ENCODE data around the gene TOR1AIP2.

- TF ChIP-seq EZH2 (IDR thresholded peaks at IDR 0.05) (no peak), POLR2AphosphoS5 (IDR thresholded peaks at IDR 0.05; ENCODE audit: borderline replicate concordance, low read depth, low read length) (no peak), FOXP2 (optimal IDR thresholded peaks at IDR 0.05; ENCODE audit: control extremely low read depth, extremely low read length, insufficient read depth) (no peak)
Measured at GRCh38 chr1:179860652-179861051, 17.0 kb downstream of the TOR1AIP2 start.
